Parathyroid adenoma (tissue), 2 donors: ENCODE measurements around the gene FMOD.

Experiments
- H2AFZ ChIP-seq: fragments of 300-600 bp; sonication (generic); one replicate; pipeline ENCODE4 v1.7.0; 2017; ENCODE audit warnings: antibody characterized with exemption, mild to moderate bottlenecking
- H3K27ac ChIP-seq: fragments of 300-600 bp; sonication (generic); one replicate; pipeline ENCODE4 v1.7.0; 2017
- H3K27me3 ChIP-seq: fragments of 300-600 bp; sonication (generic); one replicate; pipeline ENCODE4 v1.7.0; 2017; ENCODE audit warnings: low read length; ENCODE audit not compliant: control insufficient read depth, insufficient read depth
- H3K36me3 ChIP-seq: fragments of 300-600 bp; sonication (generic); one replicate; pipeline ENCODE4 v1.7.0; 2017; ENCODE audit warnings: low read length; ENCODE audit not compliant: control insufficient read depth, insufficient read depth
- H3K4me1 ChIP-seq: fragments of 300-600 bp; sonication (generic); one replicate; pipeline ENCODE4 v1.7.0; 2017; ENCODE audit warnings: control low read depth
- H3K4me2 ChIP-seq: fragments of 300-600 bp; sonication (generic); one replicate; pipeline ENCODE4 v1.7.0; 2017; ENCODE audit warnings: low read length
- H3K4me3 ChIP-seq: fragments of 300-600 bp; sonication (generic); one replicate; pipeline ENCODE4 v1.7.0; 2017; ENCODE audit warnings: low read depth, low read length
- H3K79me2 ChIP-seq: fragments of 300-600 bp; sonication (generic); one replicate; pipeline ENCODE4 v1.7.0; 2017; ENCODE audit warnings: control low read depth
- H3K9ac ChIP-seq: fragments of 300-600 bp; sonication (generic); one replicate; pipeline ENCODE4 v1.7.0; 2017; ENCODE audit warnings: mild to moderate bottlenecking
- H3K9me3 ChIP-seq: fragments of 300-600 bp; sonication (generic); one replicate; pipeline ENCODE4 v1.7.0; 2017; ENCODE audit warnings: low read length; ENCODE audit not compliant: control insufficient read depth
- CTCF ChIP-seq: fragments of 300-600 bp; sonication (generic); IDR thresholded peaks from one replicate; pipeline ENCODE4 v1.7.0; 2017; ENCODE audit warnings: antibody characterized with exemption, mild to moderate bottlenecking
- donor health status: primary hyperparathyroidism.

FMOD gene

GRCh38 chr1:203364094-203364801 lies 13.3 kb upstream of the FMOD start:
- no peaks in the 10 kb centered on the region for H3K79me2 ChIP-seq
- no peak overlapping the region for H3K9ac ChIP-seq
- H3K36me3 ChIP-seq: no peaks in the 10 kb centered on the region
- H2AFZ ChIP-seq: no peak overlapping the region
- H3K9me3 ChIP-seq: no peaks in the 10 kb centered on the region
- H3K27me3 ChIP-seq: no peaks in the 10 kb centered on the region
- no peak overlapping the region for H3K27ac ChIP-seq
- H3K4me2 ChIP-seq: no peak overlapping the region
- H3K4me1 ChIP-seq: no peaks in the 10 kb centered on the region
- H3K4me3 ChIP-seq: no peak overlapping the region
- no peak for TF ChIP-seq CTCF

- no peak for TF ChIP-seq CTCF
- H3K9ac ChIP-seq: no peak overlapping the region
- no peaks in the 10 kb centered on the region for H3K4me1 ChIP-seq
- H3K36me3 ChIP-seq: no peaks in the 10 kb centered on the region
- no peak overlapping the region for H3K4me2 ChIP-seq
- H3K27ac ChIP-seq: no peak overlapping the region
- H3K9me3 ChIP-seq: no peaks in the 10 kb centered on the region
- no peak overlapping the region for H2AFZ ChIP-seq
- H3K79me2 ChIP-seq: no peaks in the 10 kb centered on the region
- no peaks in the 10 kb centered on the region for H3K27me3 ChIP-seq
- H3K4me3 ChIP-seq: no peak overlapping the region
These were observed 11.8 kb upstream of the FMOD start for GRCh38 chr1:203362720-203363025.

GRCh38 chr1:203361945-203362719 lies 11.2 kb upstream of the FMOD start:
- H3K27me3 ChIP-seq: no peaks in the 10 kb centered on the region
- no peak for TF ChIP-seq CTCF
- no peak overlapping the region for H3K9ac ChIP-seq
- H3K79me2 ChIP-seq: no peaks in the 10 kb centered on the region
- no peak overlapping the region for H3K27ac ChIP-seq
- no peak overlapping the region for H3K4me2 ChIP-seq
- no peaks in the 10 kb centered on the region for H3K9me3 ChIP-seq
- H3K36me3 ChIP-seq: no peaks in the 10 kb centered on the region
- no peaks in the 10 kb centered on the region for H3K4me1 ChIP-seq
- no peak overlapping the region for H2AFZ ChIP-seq
- H3K4me3 ChIP-seq: no peak overlapping the region

GRCh38 chr1:203360547-203361185 lies 9.7 kb upstream of the FMOD start:
- Histone ChIP-seq H3K27ac (no peak overlapping the region), H3K27me3 (no peaks in the 10 kb centered on the region)

More at GRCh38 chr1:203360547-203361185, 9.7 kb upstream of the FMOD start:
- Histone ChIP-seq H2AFZ (no peak overlapping the region), H3K79me2 (no peaks in the 10 kb centered on the region), H3K9me3 (no peaks in the 10 kb centered on the region), H3K4me2 (no peak overlapping the region), H3K9ac (no peak overlapping the region), H3K4me1 (no peaks in the 10 kb centered on the region), H3K4me3 (no peak overlapping the region), H3K36me3 (no peaks in the 10 kb centered on the region)
- no peak for TF ChIP-seq CTCF
